Lung microvascular endothelial cell (primary cell): ENCODE results near the gene DTX3. TPM values are rescaled to one million over a fixed set of nuclear protein-coding genes. Genes with fewer than 3 reads are reported as not detected.
"Not testable (repeated sequence)": the region's sequence is repeated elsewhere in the genome, so short reads cannot be mapped to it uniquely, and the experiment has no call there.

Source experiments
- DNase-seq, 2 donors: peaks; one replicate each; pipeline versions ENCODE4 v3.0.0 to v3.0.0-alpha.2; 2010; ENCODE audit warnings: low read depth in 2 of 2
- total RNA-seq: library from RNA; depleted of rRNA; stranded (reverse); fragments of >200 nt; gene quantifications from 2 replicates; pipeline ENCODE4 v1.2.1, GENCODE V29; 2014

Gene DTX3, protein sequence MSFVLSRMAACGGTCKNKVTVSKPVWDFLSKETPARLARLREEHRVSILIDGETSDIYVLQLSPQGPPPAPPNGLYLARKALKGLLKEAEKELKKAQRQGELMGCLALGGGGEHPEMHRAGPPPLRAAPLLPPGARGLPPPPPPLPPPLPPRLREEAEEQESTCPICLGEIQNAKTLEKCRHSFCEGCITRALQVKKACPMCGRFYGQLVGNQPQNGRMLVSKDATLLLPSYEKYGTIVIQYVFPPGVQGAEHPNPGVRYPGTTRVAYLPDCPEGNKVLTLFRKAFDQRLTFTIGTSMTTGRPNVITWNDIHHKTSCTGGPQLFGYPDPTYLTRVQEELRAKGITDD
- 2.0 and 4.2 TPM in 2 replicates for total RNA-seq

DNA sequence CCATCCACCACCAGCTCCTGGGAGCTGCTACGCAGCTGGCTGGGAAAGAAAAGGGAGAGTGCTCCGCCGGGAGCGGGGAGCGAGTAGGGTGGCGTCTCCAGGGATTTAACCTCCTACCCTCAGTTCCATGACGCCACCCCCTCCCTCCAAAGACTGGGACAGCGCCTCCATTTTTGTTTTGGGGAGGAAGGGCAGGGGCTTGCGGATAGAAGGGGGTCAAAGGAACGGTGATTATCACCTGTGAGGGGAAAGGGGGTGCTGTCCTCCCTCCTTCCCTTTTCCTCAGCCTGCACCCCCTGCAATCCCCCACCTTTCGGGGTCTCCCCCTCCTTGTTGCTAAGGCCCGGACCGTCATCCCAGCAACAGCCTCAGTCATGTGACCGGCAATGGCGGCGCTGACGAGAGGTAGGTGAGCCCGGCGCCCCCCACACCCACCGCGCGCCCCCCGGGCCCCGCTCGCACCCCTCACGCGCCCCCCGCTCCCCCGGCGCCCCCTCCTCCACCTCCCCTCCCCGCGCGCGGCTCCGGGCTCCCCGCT is at the start of gene DTX3:
Gene DTX3, plus strand, starts transcription at position 371 of the 538 bp plus-strand sequence. CDS start 1,694 bp downstream, outside the sequence.
- DNase-seq = peak in 1 of 2 donors; percentile 43

DNA sequence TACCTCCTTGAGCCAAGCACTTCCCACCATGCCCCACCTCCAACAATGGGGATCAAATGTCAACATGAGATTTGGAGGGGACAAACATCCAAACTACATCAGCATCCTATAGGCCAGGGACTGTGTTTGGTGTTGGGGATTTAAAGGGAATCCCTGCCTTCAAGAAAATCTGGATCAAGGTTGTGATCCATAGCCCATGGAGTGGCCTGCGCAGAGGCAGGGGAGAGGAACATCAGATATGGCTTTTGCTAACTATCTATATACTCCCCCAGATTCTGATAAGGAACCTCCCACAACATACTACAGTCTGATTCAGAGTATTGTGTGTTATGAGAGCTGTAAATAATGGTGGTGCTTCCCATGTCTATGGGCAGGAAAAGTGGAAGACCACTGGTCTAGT is 49.7 kb upstream of the DTX3 start:
- no peak for DNase-seq

DNA sequence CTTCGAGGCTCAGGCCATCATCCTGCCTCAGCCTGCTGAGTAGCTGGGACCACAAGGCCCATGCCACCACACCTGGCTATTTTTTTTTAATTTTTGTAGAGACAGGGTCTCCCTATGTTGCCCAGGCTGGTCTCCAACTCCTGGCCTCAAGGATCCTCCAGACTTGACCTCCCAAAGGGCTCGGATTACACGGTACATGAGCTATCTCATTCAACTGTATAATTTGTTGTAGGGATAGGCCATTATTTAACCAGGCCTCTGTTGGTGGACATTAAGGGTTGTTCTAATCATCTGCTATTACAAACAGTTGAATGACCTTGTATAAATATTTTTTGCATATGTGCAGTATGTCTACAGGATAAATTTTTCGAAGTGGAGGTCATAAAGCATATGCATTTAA is 45.8 kb upstream of the DTX3 start:
- DNase-seq = no peak

DNA sequence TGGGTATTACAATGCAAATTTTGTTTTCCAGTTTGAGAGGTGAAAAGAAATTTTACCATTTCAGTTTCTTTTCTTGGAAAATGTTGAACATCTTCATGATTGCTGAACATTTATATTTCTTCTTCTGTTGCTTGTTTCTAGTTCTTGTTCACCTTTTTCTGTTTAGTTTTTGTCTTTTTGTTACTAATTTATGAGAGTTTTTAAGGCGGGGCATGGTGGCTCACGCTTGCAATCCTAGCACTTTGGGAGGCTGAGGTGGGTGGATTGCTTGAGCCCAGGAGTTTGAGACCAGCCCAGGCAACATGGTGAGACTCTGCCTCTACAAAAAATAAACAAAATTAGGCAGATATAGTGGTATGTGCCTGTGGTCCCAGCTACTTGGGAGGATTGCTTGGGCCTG is 44.1 kb upstream of the DTX3 start:
- no peak for DNase-seq

DNA sequence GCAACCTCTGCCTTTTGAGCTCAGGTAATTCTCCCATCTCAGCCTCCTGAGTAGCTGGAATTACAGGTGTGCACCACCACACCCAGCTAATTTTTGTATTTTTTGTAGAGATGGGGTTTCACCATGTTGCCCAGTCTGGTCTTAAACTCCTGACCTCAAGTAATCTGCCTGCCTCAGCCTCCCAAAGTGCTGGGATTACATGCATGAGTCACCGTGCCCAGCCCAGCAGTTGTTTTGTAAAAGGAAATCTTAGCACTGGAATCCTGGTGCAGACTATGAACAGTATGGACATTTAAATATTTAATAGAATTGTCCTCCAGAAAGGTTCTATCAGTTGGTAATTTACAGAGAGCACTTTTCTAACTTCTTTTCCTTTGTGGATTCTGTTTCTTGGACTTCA is 43.5 kb upstream of the DTX3 start:
- DNase-seq = not testable (repeated sequence)

DNA sequence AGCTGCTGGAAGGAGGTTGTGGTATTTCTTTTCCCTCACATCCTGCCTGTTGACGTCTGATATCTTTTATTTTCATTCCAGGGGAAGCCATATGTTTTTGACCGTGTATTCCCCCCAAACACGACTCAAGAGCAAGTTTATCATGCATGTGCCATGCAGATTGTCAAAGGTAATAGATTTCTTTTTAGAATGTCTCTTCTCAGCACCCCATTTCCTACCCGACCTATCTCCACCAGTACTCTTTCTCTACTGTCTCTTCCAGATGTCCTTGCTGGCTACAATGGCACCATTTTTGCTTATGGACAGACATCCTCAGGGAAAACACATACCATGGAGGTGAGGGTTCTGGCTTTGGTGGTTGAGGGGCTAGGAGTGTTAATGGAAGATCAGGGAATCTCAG is 41.3 kb upstream of the DTX3 start:
- DNase-seq = no peak

DNA sequence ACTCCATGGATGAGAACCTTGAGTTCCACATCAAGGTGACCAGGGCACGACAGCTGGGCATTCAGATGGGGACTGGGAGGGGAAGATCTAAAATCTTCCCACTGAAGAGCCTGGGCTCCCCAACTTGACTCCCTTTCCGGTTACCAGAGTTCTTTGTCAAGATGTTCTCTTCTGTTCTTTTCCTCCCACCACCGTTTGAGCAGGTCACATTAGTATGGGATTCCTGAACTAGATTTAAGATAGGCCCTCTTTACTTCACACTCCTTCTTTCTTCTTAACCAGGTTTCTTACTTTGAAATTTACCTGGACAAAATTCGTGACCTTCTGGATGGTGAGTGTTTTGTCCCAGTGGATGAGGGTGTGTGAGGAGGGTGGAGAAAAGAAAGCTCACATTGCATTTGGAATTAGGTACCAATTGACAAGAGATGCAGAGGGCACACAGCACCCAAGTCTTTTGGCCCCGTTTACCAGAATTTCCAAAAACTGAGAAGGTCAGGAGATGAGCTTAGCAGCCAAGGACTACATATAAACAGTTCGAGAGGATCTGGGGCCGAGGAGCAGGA is 40.4 kb upstream of the DTX3 start:
- no peak for DNase-seq

DNA sequence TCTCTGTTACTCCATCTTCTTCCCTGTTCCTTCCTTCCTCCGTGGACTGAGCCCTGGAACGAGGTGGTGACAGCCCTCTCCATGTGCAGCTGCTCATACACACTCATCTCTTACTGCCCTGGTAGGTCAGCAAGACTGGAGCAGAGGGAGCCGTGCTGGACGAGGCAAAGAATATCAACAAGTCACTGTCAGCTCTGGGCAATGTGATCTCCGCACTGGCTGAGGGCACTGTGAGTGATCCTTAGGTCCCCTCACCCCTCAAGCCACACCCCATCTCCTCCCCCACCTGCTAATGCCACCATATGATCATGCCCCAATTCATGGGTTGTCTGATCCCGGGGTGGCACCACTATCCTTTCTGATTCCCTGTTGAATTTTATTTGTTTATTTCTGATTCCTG is 35.8 kb upstream of the DTX3 start:
- no peak for DNase-seq

DNA sequence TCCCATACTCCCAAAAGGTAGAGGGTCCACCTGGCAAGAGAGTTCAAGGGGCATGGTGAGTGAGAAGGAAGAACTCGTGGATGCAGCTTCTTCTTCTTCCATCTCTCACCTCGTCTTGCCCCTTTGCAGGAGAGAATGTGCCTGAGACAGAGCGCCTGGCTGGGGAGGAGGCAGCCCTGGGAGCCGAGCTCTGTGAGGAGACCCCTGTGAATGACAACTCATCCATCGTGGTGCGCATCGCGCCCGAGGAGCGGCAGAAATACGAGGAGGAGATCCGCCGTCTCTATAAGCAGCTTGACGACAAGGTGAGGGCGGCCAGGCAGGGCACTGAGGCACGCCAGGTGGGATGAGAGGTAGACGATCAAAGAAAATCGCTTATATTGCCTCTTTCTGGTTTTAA is 34.8 kb upstream of the DTX3 start:
- DNase-seq = no peak

DNA sequence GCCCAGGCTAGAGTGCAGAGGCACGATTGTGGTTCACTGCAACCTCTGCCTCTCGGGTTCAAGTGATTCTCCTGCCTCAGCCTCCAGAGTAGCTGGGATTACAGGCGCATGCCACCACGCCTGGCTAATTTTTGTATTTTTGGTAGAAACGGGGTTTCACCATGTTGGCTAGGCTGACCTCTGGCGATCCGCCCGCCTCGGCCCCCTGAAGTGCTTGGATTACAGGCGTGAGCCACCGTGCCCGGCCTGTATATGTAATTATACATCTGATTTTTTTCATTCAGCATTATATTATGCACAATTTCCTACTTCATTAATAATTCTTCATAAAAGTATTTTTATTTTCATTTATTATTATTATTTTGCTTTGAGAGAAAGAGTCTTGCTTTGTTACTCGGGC is 34.2 kb upstream of the DTX3 start:
- DNase-seq = not testable (repeated sequence)

DNA sequence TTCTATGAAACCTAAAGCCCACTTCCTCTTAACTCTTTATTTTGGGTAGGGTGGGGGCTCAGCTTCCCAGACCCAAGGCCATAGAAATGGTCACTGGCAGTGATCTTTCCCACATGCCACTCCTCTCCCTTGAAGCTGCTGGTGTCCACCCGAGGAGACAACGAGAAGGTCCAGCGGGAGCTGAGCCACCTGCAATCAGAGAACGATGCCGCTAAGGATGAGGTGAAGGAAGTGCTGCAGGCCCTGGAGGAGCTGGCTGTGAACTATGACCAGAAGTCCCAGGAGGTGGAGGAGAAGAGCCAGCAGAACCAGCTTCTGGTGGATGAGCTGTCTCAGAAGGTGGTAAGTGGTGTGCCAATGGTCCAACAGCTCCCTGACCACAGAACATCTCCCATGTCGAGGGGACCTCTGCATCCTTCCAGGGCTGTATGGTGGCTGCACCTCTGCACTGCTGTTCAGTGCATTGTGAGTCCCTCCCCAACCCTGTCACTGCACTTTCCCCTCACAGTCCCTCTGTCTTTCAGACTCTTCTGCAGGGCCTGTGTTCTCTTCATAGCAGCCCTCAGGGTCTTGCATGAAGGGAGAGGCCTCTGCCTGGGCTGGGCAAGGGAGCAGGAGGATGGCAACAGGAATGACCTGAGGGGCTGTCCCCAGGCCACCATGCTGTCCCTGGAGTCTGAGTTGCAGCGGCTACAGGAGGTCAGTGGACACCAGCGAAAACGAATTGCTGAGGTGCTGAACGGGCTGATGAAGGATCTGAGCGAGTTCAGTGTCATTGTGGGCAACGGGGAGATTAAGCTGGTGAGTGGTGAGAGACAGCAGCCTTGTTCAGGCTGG is 32.5 kb upstream of the DTX3 start:
- no peak for DNase-seq

DNA sequence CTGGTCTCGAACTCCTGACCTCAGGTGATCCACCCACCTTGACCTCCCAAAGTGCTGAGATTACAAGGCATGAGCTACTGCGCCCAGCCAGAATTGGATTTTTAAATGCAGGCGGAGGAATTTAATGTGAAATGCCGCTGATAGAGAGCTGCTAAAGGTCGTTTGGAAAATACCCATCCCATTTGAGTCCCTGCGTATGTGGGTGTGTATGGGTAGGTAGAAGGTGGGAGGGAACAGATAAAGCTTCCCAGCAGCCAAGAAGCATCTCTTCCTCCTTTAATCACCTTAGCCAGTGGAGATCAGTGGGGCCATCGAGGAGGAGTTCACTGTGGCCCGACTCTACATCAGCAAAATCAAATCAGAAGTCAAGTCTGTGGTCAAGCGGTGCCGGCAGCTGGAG is 29.8 kb upstream of the DTX3 start:
- no peak for DNase-seq

DNA sequence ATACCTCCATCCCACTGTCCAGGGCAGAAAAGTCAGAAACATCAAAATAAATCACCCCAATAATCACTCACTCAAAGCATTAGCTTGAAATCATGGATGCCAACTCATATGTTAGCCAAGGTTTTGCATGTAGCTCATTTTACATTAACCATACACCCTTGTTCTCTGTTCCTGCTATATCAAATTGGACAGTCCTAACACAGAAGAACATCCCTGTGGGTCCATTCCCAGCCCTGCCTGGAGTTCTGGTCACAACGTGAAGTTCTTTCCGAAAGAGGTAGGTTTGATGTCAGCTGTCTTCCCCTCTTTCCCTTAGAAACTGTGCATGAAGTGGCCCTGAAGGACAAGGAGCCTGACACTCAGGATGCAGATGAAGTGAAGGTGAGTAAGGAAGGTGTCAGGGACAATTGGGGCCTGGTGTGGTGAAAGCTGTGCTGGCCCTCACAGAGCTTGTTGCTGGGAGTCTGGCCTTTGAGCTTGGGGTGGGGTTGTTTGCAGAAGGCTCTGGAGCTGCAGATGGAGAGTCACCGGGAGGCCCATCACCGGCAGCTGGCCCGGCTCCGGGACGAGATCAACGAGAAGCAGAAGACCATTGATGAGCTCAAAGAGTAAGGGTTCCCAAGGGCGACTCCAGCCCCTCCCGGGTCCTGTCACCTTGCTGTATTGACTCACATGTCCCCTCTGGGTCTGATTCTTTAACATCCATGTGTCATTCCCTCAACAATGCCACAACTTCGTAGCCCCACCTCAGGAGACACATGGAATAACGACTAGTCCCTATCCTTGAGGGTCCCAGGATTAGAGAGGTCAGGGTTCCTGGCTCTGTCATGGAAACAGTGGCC is 28.6 kb upstream of the DTX3 start:
- DNase-seq = no peak

DNA sequence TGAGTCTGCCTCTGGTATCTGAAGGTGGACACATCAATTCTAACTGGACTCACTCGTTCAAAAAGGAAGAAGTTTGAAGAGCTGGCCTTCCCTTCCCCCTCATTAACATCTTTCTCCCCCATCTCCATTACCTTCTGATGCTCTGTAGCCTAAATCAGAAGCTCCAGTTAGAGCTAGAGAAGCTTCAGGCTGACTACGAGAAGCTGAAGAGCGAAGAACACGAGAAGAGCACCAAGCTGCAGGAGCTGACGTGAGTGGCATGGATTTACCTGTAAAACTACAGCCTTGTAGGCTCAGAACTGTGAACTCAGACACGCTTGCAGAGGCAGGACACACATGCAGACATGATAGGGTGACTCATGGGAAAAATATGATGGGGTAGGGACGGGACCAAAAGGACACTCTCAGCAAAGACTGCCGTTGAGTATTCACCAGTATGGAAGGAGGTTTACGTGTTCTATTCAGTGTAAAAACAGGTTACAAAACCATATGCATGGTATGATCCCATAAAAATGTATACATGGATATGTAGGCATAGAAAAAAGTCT is 27.9 kb upstream of the DTX3 start:
- no peak for DNase-seq

DNA sequence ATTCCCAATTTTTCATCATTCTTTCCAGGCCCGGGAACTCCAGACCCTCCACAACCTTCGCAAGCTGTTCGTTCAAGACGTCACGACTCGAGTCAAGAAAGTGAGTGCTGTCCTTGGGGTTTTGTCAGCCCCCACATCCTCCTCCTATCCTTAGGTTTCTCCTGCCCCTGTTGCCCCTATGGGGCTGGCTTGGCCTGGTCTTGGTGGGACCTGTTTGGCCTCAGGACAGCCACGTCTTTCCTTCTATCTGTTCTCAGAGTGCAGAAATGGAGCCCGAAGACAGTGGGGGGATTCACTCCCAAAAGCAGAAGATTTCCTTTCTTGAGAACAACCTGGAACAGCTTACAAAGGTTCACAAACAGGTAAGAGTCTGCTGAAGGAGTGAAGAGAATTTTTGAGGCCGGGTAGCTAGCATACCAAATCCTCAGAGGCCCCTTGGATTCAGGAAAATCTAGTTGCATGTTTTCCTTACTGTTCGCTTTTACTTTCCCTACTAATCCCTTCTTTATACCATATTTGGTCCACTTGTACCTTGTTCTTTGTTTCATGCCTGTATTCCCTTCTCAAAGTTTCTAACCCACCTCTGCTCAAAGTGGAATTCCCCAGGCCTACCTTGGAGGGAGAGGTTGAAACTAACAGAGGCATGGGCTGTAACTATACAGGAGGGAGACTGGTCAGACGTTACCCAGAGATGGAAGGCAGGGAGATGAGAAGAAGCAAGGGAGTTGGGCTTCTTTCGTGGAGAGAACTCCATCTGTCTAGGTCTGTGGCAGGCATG is 26.5 kb upstream of the DTX3 start:
- DNase-seq = no peak

DNA sequence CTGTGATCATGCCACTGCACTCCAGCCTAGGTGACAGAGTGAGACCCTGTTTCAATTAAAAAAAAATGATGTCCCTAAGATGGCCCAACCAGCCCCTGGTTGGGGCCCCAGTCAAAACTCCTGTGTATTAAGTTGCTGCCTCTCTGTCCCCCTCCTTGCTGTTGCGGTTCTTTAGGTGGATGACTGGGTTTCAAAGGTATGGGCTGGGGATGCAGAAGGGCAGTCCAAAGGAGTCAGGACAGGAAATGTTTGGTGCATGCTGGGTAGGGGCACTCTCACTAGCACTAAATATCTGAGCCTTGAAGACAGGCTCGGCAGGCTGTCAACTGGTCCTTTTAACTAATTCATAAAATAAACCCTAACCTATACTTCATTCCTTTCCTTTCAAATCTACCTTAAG is 25.6 kb upstream of the DTX3 start:
- DNase-seq = no peak

DNA sequence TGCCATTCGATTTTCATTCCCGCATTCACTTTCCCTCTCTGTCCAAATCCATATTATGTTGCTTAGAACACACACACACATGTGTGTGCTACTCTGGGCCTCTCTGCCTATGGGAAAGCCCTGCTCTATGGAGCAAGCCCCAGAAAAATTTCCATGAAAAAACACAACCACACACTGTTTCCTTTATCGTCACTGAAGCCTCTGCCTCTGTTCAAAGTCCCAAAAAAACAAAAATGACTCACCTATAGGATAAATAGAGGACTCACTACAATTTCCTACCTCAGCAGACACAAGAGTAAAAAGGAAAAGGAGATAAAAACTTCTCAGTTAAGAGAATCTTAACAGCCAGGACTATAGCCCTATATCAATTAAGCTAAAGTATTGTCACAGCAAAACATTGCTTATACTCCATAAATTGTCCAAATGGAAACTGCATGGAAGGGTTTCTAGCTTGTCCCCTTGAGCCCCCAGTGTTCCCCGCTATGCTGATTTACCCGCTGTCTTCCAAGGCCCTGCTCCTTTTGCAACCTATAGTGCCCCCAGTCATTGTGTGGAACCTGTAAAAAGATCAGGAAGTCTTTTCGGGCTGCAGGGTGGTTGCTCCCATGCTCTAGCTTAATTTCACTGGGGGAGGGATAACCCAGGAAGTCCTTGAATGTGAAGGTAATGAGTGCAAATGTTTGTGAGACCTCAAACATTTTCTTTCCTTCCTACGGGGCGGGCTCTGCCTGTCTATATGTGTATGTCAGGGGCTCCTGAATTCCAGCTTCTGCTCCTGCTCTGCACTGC is 24.8 kb upstream of the DTX3 start:
- peak in 1 of 2 donors; percentile 71 for DNase-seq

DNA sequence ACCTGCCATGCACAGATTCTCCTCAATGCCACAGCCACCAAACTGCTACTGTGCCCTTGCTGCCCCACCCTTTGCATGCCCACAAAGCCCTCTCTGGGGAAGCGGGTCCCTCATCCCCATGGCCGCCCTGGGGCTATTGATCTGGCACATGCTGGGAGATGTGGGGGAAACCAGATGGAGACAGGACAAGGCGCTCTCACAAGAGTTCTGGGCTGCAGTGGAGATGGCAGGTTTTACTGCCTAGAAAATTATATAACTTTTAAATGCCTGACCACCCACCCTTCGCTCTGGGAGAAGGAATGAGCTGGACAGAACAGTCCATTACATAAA is 24.2 kb upstream of the DTX3 start:
- no peak for DNase-seq

DNA sequence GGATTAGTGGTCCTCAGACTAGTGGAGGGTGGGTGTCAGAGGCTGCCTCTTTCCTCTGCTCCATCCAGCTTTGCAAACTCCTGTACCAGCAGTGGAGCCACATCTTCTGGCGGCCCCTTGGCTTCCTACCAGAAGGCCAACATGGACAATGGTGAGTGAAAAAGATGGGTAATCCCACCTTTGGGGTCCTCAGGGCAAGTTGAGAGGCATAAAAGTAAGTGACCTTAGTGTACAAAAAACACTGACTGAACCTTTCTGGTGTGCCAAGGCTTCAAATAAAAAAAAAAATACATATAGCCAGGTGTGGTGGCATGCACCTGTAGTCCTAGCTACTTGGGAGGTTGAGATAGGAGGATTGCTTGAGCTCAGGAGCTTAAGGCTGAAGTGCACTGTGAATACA is 22.8 kb upstream of the DTX3 start:
- DNase-seq = no peak

DNA sequence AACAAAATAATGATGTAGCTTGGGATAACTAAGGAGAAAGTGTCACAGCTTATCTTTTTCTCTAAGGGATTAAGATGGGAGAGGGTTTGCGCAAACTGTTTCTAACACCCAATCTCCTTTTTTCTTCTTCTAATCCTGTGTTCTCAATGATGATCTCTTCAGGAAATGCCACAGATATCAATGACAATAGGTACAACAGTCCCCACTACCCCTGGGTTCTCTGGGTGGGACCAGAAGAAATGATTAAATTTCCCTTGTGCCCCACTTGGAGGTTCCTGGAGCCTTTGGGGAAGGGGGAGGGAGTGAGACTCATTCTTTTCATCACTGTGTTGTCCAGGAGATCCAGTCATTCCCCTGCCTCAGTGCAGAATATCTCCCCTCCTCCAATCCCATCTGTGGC is 22.2 kb upstream of the DTX3 start:
- DNase-seq = no peak
